GM23248 (cell line): ENCODE results near the gene GNAQ. TPM values are rescaled to one million over a fixed set of nuclear protein-coding genes. Genes with fewer than 3 reads are reported as not detected.

Experiments used
- DNase-seq: peaks from one replicate; pipeline ENCODE4 v3.0.0-alpha.2; 2015
- H2AFZ ChIP-seq: fragments of 200-600 bp; sonication (generic); 2 replicates; pipeline ENCODE4 v1.6.1; 2016; ENCODE audit warnings: antibody characterized with exemption
- H3F3A ChIP-seq: fragments of 200-600 bp; sonication (generic); 2 replicates; pipeline ENCODE4 v1.6.1; 2016; ENCODE audit warnings: mild to moderate bottlenecking, antibody characterized with exemption, mixed run types; ENCODE audit not compliant: insufficient read depth
- H3K27ac ChIP-seq: fragments of 200-600 bp; sonication (generic); 2 replicates; pipeline ENCODE4 v1.5.1; 2016; ENCODE audit warnings: mild to moderate bottlenecking
- H3K27me3 ChIP-seq: fragments of 200-600 bp; sonication (generic); replicated peaks from 2 replicates; pipeline ENCODE4 v1.6.1; 2016; ENCODE audit warnings: mild to moderate bottlenecking; ENCODE audit not compliant: insufficient read depth
- H3K36me3 ChIP-seq: fragments of 200-600 bp; sonication (generic); 2 replicates; pipeline ENCODE4 v1.6.1; 2016; ENCODE audit warnings: low read depth, mild to moderate bottlenecking
- H3K4me1 ChIP-seq: fragments of 200-600 bp; sonication (generic); 2 replicates; pipeline ENCODE4 v1.6.1; 2016; ENCODE audit warnings: mild to moderate bottlenecking; ENCODE audit not compliant: insufficient read depth
- H3K4me2 ChIP-seq: fragments of 200-600 bp; sonication (generic); one replicate; pipeline ENCODE4 v1.6.1; 2016; ENCODE audit warnings: mild to moderate bottlenecking; ENCODE audit not compliant: unreplicated experiment
- H3K4me3 ChIP-seq: fragments of 200-600 bp; sonication (generic); 2 replicates; pipeline ENCODE4 v1.5.1; 2016; ENCODE audit warnings: mild to moderate bottlenecking
- H3K79me2 ChIP-seq: fragments of 200-600 bp; sonication (generic); 2 replicates; pipeline ENCODE4 v1.6.1; 2016; ENCODE audit warnings: mild to moderate bottlenecking; ENCODE audit not compliant: insufficient read depth
- H3K9ac ChIP-seq: fragments of 200-600 bp; sonication (generic); 2 replicates; pipeline ENCODE4 v1.6.1; 2016; ENCODE audit warnings: mild to moderate bottlenecking
- H3K9me2 ChIP-seq: fragments of 200-600 bp; sonication (generic); 2 replicates; pipeline ENCODE4 v1.6.1; 2016; ENCODE audit warnings: mixed run types, mild to moderate bottlenecking, moderate library complexity; ENCODE audit not compliant: insufficient read depth
- H3K9me3 ChIP-seq: fragments of 200-600 bp; sonication (generic); one replicate; pipeline ENCODE4 v1.6.1; 2017; ENCODE audit warnings: low read depth
- H4K20me1 ChIP-seq: fragments of 200-600 bp; sonication (generic); 2 replicates; pipeline ENCODE4 v1.6.0; 2016; ENCODE audit not compliant: insufficient read depth
- EZH2 ChIP-seq: fragments of 200-600 bp; sonication (generic); IDR thresholded peaks from 2 replicates; pipeline ENCODE4 v1.6.1; 2018; ENCODE audit warnings: antibody characterized with exemption, mild to moderate bottlenecking; ENCODE audit not compliant: insufficient read depth, poor library complexity, severe bottlenecking
- EZH2phosphoT487 ChIP-seq: fragments of 200-600 bp; sonication (generic); IDR thresholded peaks from 2 replicates; pipeline ENCODE4 v1.6.1; 2018; ENCODE audit warnings: antibody characterized with exemption, moderate library complexity, mild to moderate bottlenecking, low read depth; ENCODE audit not compliant: insufficient read depth
- WGBS, 2 experiments: methylation state at CpG; one replicate each; pipeline ENCODE4 v1.1.6; 2015 to 2017; ENCODE audit warnings: low lambda C conversion rate in 2 of 2, low coverage in 1 of 2; ENCODE audit errors: missing lambda C conversion rate in 2 of 2; 5-methylcytosine and 5-hydroxymethylcytosine counted together
- in situ Hi-C: fragments of 300-500 bp; cut with MboI; formaldehyde crosslinking; loops from 2 replicates; pipeline ENCODE4 v1.15.0; 2020
- polyA plus RNA-seq: library from polyadenylated mRNA; unstranded; fragments of >200 nt; fragmentation: Nextera tagmentation; extraction: Ambion mirVana; gene quantifications from 2 replicates; pipeline ENCODE4 v1.2.1, GENCODE V29; 2016
- total RNA-seq: library from RNA; depleted of rRNA; stranded (reverse); fragments of >200 nt; shearing (Covaris generic); gene quantifications from 2 replicates; pipeline ENCODE4 v1.2.3, GENCODE V29; 2014

Gene GNAQ
- total and polyA plus RNA-seq, 2 experiments from 2014 or later: 11.5 to 32.7 TPM

GRCh38 chr9:77964258-77964657 is 67.4 kb downstream of the GNAQ start:
- TF ChIP-seq EZH2 (no peak), EZH2phosphoT487 (no peak)
- no peaks in the 10 kb centered on the region for H3K9me3 ChIP-seq
- H3K27ac ChIP-seq: no peak overlapping the region
- H3K36me3 ChIP-seq: no peaks in the 10 kb centered on the region
- peaks cover 24% of the 10 kb centered on the region for H3K4me1 ChIP-seq
- H3K27me3 ChIP-seq: no peaks in the 10 kb centered on the region
- H3K4me3 ChIP-seq: no peak overlapping the region
- peaks cover 100% of the 10 kb centered on the region for H3K79me2 ChIP-seq
- in situ Hi-C loops: no loop called here
- H4K20me1 ChIP-seq: 0 out of 2 replicates have a peak, but pooled peaks cover 12% of the 10 kb centered on the region
- no peak overlapping the region for H3K9ac ChIP-seq
- no peaks in the 10 kb centered on the region for H3K9me2 ChIP-seq
- WGBS, 2 experiments: 52 to 63% methylated on average over 3 of the region's 3 CpGs
- H3F3A ChIP-seq: no peaks in the 10 kb centered on the region
- no peak overlapping the region for H3K4me2 ChIP-seq
- no peak overlapping the region for H2AFZ ChIP-seq
- no peak for DNase-seq

- no peak for TF ChIP-seq EZH2
- no peak for TF ChIP-seq EZH2phosphoT487
- no peaks in the 10 kb centered on the region for H3F3A ChIP-seq
- 86 to 100% methylated on average over 1 of the region's 1 CpG for WGBS, 2 experiments
- 0 out of 2 replicates have a peak, but pooled peaks cover 12% of the 10 kb centered on the region for H4K20me1 ChIP-seq
- H2AFZ ChIP-seq: no peak overlapping the region
- no peaks in the 10 kb centered on the region for H3K36me3 ChIP-seq
- H3K9me2 ChIP-seq: no peaks in the 10 kb centered on the region
- H3K4me1 ChIP-seq: peaks cover 24% of the 10 kb centered on the region
- in situ Hi-C loops: no loop called here
- peak overlapping the region; percentile 19; the same call in 1 of the 2 replicates for H3K4me3 ChIP-seq
- H3K4me2 ChIP-seq: peak overlapping the region; percentile 57
- H3K27me3 ChIP-seq: no peaks in the 10 kb centered on the region
- H3K27ac ChIP-seq: peak overlapping the region; percentile 29; the same call in 1 of the 2 replicates
- peak; percentile 38 for DNase-seq
- no peaks in the 10 kb centered on the region for H3K9me3 ChIP-seq
- H3K79me2 ChIP-seq: peaks cover 100% of the 10 kb centered on the region
- peak overlapping the region; percentile 4; the same call in 1 of the 2 replicates for H3K9ac ChIP-seq
Observed at GRCh38 chr9:77961541-77961940, 70.1 kb downstream of the GNAQ start.

- Histone ChIP-seq H3K27ac (no peak overlapping the region), H3F3A (no peaks in the 10 kb centered on the region), H3K79me2 (peaks cover 100% of the 10 kb centered on the region), H2AFZ (no peak overlapping the region), H3K4me2 (peak overlapping the region; percentile 57), H3K4me1 (peaks cover 33% of the 10 kb centered on the region), H3K36me3 (no peaks in the 10 kb centered on the region), H3K9ac (no peak overlapping the region), H3K9me3 (no peaks in the 10 kb centered on the region), H4K20me1 (0 out of 2 replicates have a peak, but pooled peaks cover 8% of the 10 kb centered on the region), H3K9me2 (no peaks in the 10 kb centered on the region), H3K4me3 (no peak overlapping the region), H3K27me3 (no peaks in the 10 kb centered on the region)
- WGBS, 2 experiments: 90 to 94% methylated on average over 5 of the region's 5 CpGs
- no peak for DNase-seq
- in situ Hi-C loops: no loop called here
- TF ChIP-seq EZH2phosphoT487 (no peak), EZH2 (no peak)
Observed at GRCh38 chr9:77960356-77961153, 71.1 kb downstream of the GNAQ start.

GRCh38 chr9:77959803-77960202 is 71.8 kb downstream of the GNAQ start:
- DNase-seq: no peak
- Histone ChIP-seq H3K9me2 (no peaks in the 10 kb centered on the region), H3K9ac (no peak overlapping the region), H3F3A (no peaks in the 10 kb centered on the region), H3K4me2 (no peak overlapping the region), H3K9me3 (no peaks in the 10 kb centered on the region), H3K4me1 (peaks cover 34% of the 10 kb centered on the region), H3K27ac (no peak overlapping the region), H4K20me1 (0 out of 2 replicates have a peak, but pooled peaks cover 7% of the 10 kb centered on the region), H3K36me3 (no peaks in the 10 kb centered on the region), H3K79me2 (peaks cover 100% of the 10 kb centered on the region), H3K4me3 (no peak overlapping the region), H3K27me3 (no peaks in the 10 kb centered on the region), H2AFZ (no peak overlapping the region)
- WGBS, 2 experiments: 100% methylated on average over 1 of the region's 1 CpG
- no peak for TF ChIP-seq EZH2
- TF ChIP-seq EZH2phosphoT487: no peak
- in situ Hi-C loops: no loop called here
